ENCODE measurements around the gene UQCRQ.
A peak's percentile ranks its signal among the peaks of the same experiment; 100 is the strongest.
"Not testable (repeated sequence)": the region's sequence is repeated elsewhere in the genome, so short reads cannot be mapped to it uniquely, and the experiment has no call there.

The UQCRQ gene

GRCh38 chr5:132832612-132833011 lies 33.8 kb upstream of the UQCRQ start:
- DNase-seq (ENCODE audit: low read depth) = no peak

GRCh38 chr5:132834057-132834456 lies 32.4 kb upstream of the UQCRQ start:
- DNase-seq (ENCODE audit: low read depth) = no peak

DNA sequence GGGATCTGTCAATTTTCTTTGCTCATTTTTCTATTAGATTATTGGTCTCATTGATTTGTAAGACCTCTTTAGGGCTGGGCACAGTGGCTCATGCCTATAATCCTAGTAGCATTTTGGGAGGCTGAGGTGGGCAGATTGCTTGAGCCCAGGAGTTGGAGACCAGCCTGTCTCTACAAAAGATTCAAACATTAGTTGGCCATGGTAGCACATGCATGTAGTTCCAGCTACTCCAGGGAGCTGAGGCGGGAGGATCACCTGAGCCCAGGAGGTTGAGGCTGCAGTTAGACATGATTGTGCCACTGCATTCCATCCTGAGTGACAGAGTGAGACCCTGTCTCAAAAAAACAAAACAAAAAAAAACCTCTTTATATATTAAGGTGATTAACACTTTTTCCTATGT lies 29.6 kb upstream of the UQCRQ start:
- no peak for DNase-seq (ENCODE audit: low read depth)

DNA sequence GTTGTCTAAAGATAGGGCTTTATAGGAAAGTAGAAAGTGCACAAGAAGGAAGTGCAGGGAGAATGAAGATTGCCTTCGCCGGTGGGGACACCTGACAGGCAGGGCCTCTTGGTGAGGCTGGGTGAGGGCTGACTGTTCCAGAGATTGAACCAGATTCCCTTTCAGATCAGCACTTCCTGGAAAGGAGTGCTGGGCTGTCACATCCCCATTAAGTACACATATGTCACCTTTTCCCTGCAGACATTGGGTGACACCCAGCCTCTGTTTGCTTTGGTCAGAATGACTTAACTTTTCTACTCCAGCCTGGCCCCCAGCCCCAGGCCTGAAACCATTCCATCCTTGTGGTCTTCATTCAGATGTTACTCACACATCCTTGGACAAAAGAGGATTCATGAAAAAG lies 28.6 kb upstream of the UQCRQ start:
- no peak for DNase-seq (ENCODE audit: low read depth)

- DNase-seq (ENCODE audit: low read depth) = no peak
Measured at GRCh38 chr5:132838516-132839282, 27.7 kb upstream of the UQCRQ start.

DNA sequence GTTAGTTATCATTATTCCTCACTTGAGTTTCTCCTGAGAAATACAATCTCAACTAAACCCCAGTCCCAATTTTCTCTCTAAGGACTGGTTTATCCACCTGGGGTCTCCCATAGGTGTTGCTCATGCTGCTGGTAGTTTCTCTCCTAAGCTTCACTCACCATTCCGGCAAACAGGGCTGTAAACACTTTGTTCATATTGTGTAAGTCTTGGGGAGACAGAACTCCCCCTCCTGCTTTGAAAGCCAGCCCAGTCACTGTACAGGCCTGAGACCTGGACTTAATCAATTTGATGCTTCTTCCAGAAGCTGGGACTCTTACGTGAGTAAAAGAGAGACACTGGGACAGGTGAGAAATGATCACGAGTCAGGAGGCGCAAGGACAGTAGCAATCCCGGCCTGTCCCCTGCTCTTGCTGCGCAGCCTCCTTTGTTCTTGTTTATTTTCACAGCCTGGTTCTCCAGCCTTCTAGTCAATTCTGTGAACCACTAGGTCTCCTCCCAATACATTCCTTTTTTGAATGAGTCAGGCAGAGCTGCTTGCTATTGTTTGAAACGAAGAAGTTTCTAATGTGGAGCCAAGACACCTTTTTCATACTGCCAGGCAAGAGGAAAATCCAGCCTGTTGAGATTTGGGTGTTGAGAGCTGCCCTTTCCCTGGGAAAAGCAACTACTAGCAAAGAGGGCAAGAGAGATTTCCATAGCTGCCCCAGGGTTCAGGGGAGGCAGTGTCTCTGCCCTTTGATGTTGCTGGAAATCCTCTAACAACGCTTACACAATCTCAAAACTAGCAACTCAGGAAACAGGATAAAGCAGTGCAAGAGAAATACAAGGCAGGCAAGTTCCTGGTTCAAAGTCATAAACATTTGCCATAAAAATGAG lies 26.8 kb upstream of the UQCRQ start:
- peak; percentile 91 for DNase-seq (ENCODE audit: low read depth)

DNA sequence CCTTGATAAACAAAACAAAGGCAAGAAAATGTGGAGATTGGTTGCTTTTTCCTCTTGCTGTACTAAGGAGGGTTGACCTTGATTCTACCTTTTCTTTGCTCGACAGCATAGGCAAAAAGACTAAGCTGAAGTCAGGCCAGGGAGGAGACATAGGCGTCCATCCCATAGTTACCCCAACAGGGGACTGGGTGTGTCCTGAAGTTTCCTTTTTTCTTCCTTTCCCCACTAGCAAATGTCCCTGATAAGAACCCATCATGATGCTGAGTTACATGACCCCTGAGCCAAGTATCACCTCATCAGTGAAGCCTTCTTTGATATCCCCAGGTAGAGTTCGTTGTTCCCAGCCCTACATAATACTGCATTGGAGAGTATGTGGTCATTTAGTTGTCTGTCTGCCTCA lies 26.1 kb upstream of the UQCRQ start:
- DNase-seq (ENCODE audit: low read depth) = no peak

- no peak for DNase-seq (ENCODE audit: low read depth)
Measured at GRCh38 chr5:132840896-132841295, 25.5 kb upstream of the UQCRQ start.

DNA sequence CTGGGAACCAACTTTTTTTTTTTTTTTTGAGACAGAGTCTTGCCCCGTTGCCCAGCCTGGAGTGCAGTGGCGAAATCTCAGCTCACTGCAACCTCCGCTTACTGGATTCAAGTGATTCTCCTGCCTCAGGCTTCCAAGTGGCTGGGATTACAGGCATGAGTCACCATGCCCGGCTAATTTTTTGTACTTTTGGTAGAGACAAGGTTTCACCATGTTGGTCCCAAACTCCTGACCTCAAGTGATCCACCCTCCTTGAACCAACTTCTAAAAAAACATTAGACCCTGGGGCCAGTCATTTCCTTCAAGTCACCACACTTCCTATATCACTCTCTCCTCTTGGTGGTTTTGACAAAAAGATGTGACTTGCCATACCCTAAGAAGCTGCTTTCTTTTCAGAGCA lies 25.1 kb upstream of the UQCRQ start:
- DNase-seq (ENCODE audit: low read depth) = peak; percentile 64

- no peak for DNase-seq (ENCODE audit: low read depth)
Measured at GRCh38 chr5:132848270-132848669, 18.2 kb upstream of the UQCRQ start.

DNA sequence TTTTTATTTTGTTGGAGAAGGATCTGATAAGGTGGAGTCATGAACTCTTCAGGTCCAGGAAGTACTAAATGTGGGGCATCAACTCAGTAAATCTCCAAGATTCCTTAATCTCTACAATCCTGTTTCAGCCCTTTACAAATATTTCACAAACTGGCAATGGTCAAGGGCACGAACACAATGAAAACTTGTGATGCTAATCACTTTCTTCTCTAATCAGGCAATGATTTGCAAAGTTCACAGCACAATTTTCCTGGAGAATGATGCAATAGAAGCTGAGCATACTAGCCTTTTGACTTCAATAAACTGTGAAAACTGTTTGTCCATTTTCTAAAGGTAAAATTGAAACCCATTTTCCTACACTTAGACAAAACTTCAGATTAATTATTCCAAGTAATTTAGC lies 17.1 kb upstream of the UQCRQ start:
- no peak for DNase-seq (ENCODE audit: low read depth)

- peak; percentile 34 for DNase-seq (ENCODE audit: low read depth)
Measured at GRCh38 chr5:132850066-132850465, 16.4 kb upstream of the UQCRQ start.

GRCh38 chr5:132853323-132853722 lies 13.1 kb upstream of the UQCRQ start:
- DNase-seq (ENCODE audit: low read depth) = no peak

DNA sequence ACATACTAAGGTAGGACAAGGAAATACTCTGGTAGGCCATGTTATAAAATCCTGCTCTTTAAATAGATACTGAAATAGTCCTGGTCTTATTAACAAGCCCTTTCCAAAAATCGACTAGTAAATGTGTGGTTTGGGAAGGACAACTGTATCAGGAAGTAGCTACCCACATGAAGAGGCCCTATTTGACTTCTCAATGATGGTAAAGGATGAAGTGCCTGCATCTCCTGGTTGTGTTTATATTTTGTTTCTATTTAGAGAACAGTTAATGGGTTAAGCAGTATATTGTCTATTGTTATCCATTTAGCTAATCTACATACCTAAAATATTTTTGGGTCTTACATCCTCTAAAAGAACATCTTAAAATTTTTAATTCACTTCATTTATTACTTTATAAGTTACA lies 12.7 kb upstream of the UQCRQ start:
- DNase-seq (ENCODE audit: low read depth) = no peak

GRCh38 chr5:132854301-132854700 lies 12.1 kb upstream of the UQCRQ start:
- no peak for DNase-seq (ENCODE audit: low read depth)

- not testable (repeated sequence) for DNase-seq (ENCODE audit: low read depth)
Measured at GRCh38 chr5:132854992-132855391, 11.4 kb upstream of the UQCRQ start.

- no peak for DNase-seq (ENCODE audit: low read depth)
Measured at GRCh38 chr5:132856011-132856410, 10.4 kb upstream of the UQCRQ start.

- DNase-seq (ENCODE audit: low read depth) = no peak
Measured at GRCh38 chr5:132859889-132860437, 6.5 kb upstream of the UQCRQ start.

GRCh38 chr5:132860742-132861141 lies 5.7 kb upstream of the UQCRQ start:
- DNase-seq (ENCODE audit: low read depth) = no peak

GRCh38 chr5:132865668-132866341 lies 637 bp upstream of the UQCRQ start:
- no peak for DNase-seq (ENCODE audit: low read depth)

DNA sequence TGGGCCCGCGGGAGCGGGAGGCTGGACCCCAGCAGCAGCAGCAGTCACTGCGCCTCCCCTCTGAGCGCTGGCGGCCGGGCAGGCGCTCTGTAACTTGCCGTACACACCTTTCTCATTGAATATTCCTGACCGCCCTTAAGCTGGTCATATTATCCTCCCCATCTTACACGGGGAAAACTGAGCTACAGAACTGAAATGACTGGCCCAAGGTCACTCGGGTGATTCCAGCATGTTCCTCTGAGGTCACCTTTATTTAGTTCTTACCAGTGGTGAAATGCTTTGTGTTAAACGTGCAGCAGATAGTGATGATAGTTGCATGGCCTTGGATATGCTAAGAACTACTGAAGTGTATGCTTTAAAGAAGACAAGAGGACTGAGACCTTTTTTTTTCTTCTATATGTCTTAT lies 607 bp downstream of the UQCRQ start:
- no peak for DNase-seq (ENCODE audit: low read depth)

DNA sequence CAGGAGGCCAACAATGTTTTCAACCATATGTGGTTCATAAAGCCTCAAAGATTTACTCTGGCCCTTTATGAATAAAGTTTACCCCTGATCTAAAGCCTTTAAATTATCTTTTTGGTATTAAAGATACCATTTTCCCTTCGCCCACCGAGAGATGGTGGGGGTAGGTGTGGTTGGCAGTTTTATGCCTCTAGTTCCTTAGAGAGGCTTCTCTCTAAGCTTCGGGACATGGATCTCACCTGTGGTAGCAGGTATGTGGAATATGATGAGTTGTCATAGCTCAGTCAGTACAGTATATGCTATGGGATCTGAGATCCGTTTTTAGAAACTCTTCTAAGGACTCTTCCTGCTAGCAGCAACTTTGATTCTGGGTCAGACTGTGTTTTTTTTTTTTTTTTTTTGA lies 2.3 kb downstream of the UQCRQ start:
- DNase-seq (ENCODE audit: low read depth) = no peak

- DNase-seq (ENCODE audit: low read depth) = no peak
Measured at GRCh38 chr5:132870801-132871200, 4.4 kb downstream of the UQCRQ start.

All from amniotic epithelial cell (primary cell).